Hematopoietic multipotent progenitor cell treated with erythropoietin and hydrocortisone succinate and interleukin-3 and kit ligand, for 6 days (in vitro differentiated cells): ENCODE measurements around the gene PSTK.
A peak's percentile ranks its signal among the peaks of the same experiment; 100 is the strongest.

Experiments used
- DNase-seq: peaks from one replicate; pipeline ENCODE4 v3.0.0-alpha.2; 2015

PSTK gene

GRCh38 chr10:123021517-123021916 lies 41.3 kb downstream of the PSTK start:
- DNase-seq = peak; percentile 51

GRCh38 chr10:123024540-123024939 lies 44.3 kb downstream of the PSTK start:
- DNase-seq = no peak

DNA sequence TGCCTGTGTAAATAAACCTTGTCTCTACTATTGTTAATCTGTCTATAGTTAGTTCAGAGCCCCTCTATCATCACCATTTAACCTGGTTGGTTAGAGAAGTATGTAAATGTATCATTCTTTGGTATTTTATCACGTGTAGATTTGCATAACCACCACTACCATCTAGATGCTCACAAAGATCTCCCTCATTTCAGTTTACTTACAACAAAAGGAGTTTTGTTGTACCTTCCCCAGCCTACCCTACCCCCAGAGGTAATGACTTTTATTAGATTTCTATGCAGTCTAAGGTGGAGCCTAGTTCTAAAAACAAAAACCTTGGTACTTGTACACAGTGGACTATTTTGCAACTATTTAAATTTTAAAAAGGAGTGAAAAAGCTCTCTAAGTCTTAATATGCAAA lies 46.1 kb downstream of the PSTK start:
- DNase-seq = no peak

- no peak for DNase-seq
Measured at GRCh38 chr10:123027861-123028260, 47.7 kb downstream of the PSTK start.

DNA sequence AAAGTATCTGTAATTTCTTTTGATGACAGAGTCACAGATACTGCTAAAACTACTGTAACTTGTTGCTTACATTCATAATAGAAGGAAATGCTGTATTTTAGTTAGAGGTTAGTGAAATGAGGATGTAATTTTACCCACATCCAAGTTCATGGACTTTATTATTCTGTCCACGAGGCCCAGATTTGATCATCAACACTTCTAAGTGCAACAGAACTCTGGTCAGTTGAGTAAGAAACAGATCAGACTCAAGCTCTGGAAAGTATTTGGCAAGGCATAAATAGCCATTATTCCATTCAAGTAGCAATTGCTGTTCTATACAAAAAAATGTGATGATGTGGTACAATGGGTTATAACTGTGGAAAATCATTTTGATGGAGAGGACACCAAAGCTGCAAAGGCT lies 50.9 kb downstream of the PSTK start:
- no peak for DNase-seq

DNA sequence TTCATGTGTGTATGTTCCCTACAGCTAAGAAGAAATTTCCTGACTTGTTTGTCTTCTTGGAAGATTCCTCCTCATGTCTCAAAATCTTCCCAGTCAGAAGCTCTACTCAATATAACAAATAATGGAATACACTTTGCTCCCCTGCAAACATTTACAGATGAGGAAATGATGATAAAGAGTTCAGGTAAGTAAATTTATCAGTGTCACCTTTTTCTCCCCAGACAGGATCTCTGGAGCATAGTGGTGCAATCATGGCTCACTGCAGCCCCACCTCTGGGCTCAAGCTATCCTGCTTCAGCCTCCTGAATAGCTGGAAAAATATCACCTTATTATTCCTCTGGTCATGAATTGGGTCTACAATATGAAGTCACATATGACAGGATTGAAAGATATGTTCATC lies 54.1 kb downstream of the PSTK start:
- no peak for DNase-seq

GRCh38 chr10:123035467-123036086 lies 55.4 kb downstream of the PSTK start:
- no peak for DNase-seq

GRCh38 chr10:123038782-123039631 lies 58.8 kb downstream of the PSTK start:
- DNase-seq = peak; percentile 42

GRCh38 chr10:123039632-123039930 lies 59.4 kb downstream of the PSTK start:
- no peak for DNase-seq
